ENCODE data around the gene IKBKG.

Gene IKBKG

DNA sequence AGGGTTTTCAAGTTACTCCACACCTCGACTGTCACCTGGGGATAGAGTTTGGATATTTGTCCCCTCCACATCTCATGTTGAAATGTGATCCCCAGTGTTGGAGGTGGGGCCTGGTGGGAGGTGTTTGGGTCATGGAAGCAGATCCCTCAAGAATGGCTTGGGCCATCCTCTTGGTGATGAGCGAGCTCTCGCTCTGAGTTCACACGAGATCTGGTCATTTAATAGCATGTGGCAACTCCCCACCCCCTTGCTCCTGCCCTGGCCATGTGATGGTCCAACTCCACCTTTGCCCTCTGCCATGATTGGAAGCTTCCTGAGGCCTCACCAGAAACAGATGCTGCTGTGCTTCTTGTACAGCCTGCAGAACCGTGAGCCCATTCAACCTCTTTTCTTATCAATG lies 45.8 kb downstream of the IKBKG start:
- DNase-seq (ENCODE audit: low spot score), result no peak
- TF ChIP-seq, protein P1, sequence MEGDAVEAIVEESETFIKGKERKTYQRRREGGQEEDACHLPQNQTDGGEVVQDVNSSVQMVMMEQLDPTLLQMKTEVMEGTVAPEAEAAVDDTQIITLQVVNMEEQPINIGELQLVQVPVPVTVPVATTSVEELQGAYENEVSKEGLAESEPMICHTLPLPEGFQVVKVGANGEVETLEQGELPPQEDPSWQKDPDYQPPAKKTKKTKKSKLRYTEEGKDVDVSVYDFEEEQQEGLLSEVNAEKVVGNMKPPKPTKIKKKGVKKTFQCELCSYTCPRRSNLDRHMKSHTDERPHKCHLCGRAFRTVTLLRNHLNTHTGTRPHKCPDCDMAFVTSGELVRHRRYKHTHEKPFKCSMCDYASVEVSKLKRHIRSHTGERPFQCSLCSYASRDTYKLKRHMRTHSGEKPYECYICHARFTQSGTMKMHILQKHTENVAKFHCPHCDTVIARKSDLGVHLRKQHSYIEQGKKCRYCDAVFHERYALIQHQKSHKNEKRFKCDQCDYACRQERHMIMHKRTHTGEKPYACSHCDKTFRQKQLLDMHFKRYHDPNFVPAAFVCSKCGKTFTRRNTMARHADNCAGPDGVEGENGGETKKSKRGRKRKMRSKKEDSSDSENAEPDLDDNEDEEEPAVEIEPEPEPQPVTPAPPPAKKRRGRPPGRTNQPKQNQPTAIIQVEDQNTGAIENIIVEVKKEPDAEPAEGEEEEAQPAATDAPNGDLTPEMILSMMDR (IDR thresholded peaks at IDR 0.05; ENCODE audit: extremely low read depth, missing control alignments), result no peak

DNA sequence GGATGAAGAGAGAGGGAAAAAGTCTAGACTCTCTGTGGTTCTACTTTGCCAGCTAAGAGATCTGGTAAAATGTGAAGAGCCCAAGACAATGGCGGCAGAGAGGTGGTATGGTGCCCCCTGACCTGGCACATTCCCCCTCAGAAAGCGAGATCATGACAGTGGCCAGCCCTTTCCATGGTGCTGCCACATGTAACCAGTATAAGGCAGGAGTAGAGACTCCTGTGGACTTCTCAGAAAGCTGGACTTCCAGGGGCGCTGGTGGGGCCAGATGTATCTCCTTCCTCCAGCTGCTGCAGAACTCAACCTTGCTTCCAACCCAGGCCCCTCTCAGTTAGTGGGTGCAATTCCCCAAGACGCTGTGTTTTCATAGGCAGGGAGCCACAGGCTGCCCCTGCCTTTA lies 47.1 kb downstream of the IKBKG start:
- TF ChIP-seq, protein P1 (IDR thresholded peaks at IDR 0.05; ENCODE audit: extremely low read depth, missing control alignments), result no peak
- DNase-seq (ENCODE audit: low spot score), result no peak

DNA sequence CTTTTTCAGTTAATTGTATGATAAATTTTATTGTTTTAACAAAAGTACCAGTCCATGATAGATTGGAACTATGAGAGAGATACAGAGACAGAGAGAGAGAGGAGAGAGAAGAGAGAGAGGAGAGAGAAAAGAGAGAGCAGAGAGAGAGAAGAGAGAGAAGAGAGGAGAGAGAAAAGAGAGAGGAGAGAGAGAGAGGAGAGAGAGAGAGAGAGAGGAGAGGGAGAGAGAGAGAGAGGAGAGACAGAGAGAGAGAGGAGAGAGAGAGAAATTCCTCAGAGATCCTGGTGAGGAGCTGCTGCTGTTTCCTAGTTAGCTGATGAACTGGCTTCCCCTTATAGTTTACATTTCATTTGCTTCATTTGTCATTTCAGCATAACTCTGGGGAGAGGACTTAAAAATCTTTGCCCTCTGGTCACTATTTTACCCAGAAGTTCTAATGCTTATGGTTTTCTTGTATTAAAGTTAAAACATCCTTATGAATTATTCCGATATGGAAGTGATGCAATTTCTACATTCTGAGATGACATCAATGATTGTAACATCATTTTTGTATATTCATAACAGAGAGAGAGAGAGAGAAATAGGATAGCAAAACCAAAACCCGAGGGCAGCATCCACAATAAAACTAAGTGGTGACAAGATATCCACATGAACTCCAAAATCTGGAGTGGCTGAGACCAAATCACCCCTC lies 48.3 kb downstream of the IKBKG start:
- DNase-seq (ENCODE audit: low spot score), result no peak
- TF ChIP-seq, protein P1 (IDR thresholded peaks at IDR 0.05; ENCODE audit: extremely low read depth, missing control alignments), result no peak

DNA sequence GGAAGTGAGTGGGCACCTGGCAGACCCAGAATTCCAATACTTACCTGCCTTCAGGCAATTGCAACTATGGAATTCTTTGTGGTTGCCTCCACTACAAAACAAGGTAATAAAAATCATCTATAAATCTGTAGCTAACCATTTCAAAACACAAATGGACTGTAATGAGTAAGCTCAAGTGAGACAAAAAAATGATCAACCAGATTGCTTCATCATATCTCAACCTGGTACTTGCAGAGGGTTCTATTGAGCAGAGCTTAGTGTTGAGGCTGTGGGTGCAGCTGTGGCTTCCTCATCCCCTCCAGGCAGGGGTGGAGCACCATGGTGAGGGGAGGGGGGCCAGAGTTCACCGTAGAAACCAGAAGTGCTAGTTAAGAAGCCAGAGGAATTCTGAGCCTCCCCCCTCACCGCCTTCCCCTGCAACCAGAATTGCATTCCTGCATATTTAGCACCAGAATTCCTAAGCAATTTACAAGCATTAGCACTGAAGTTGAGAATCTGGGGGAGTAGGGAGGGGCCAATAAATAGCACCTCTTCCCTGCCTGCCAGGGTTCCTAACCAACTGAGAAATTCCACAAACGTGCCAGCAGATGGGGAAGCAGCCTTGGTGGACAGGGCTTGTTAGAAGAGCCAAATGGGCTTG lies 49.0 kb downstream of the IKBKG start:
- TF ChIP-seq, protein P1 (IDR thresholded peaks at IDR 0.05; ENCODE audit: extremely low read depth, missing control alignments), result no peak
- no peak for DNase-seq (ENCODE audit: low spot score)

DNA sequence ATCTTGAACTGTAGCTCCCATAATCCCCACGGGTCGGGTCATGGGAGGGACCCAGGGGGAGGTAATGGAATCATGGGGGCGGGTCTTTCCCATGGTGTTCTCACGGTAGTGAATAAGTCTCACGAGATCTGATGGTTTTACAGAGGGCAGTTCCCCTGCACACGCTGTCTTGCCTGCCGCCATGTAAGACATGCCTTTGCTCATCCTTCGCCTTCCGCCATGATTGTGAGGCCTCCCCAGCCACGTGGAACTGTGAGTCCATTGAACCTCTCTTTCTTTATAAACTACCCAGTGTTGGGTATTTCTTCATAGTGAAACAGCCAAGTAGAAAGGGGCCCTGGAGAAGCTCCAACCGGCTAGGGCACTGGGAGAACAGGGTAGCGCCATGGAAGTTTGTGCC lies 49.8 kb downstream of the IKBKG start:
- TF ChIP-seq, protein P1 (IDR thresholded peaks at IDR 0.05; ENCODE audit: extremely low read depth, missing control alignments), result no peak
- DNase-seq (ENCODE audit: low spot score), result no peak

DNA sequence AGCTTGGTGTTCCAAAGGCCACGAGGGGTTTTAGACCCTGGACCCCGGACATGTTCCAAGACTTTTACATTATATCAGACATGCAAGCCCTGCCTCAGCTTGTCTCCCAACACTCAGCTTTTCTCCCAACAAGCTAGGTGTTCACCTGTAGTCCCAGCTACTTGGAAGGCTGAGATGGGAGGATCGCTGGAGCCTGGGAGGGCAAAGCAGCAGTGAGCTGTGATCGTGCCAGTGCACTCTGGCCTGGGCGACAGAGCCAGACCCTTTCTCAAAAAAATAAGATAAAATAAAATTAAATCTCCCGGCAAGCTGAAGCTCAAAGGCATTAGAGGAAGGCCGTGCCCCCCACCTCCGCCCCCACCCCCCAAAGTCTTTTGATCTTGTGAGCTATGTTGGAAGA lies 51.2 kb downstream of the IKBKG start:
- TF ChIP-seq, protein P1 (IDR thresholded peaks at IDR 0.05; ENCODE audit: extremely low read depth, missing control alignments), result no peak
- no peak for DNase-seq (ENCODE audit: low spot score)

DNA sequence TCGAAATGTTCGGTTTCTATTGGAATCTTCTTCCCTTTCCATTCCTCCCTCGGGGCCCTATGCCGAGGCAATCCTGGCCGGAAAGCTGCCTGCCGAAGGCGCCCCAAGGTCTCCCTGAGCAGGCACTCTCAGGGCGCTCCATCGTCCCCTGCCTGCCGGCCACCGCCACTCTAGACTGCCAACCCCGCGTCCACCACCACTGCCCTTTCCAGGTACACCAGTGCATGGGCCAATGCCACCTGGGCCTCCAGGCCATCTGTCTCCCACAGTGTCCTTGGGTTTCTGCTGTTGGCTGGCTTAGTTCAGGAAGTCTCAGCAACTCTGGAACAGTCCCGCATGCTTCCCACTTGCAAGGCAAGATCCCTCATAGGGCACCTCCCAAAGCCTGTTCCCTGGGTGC lies 52.1 kb downstream of the IKBKG start:
- TF ChIP-seq, protein P1 (IDR thresholded peaks at IDR 0.05; ENCODE audit: extremely low read depth, missing control alignments), result no peak

More for the DNA sequence above, 52.1 kb downstream of the IKBKG start:
- DNase-seq (ENCODE audit: low spot score), result no peak

Measured in GM20000 (cell line).